Smooth muscle cell (in vitro differentiated cells): Measurements from ENCODE around the gene ACTN1. TPM values are rescaled to one million over a fixed set of nuclear protein-coding genes. Genes with fewer than 3 reads are reported as not detected.

ENCODE experiments used
- DNase-seq: peaks from one replicate; lab custom pipeline; 2025; ENCODE audit not compliant: unreplicated experiment; lab: John Stamatoyannopoulos, UW
- H2AFZ ChIP-seq: fragments of 200-600 bp; sonication (generic); 2 replicates; pipeline ENCODE4 v1.6.0; 2016; ENCODE audit warnings: antibody characterized with exemption, low read depth, mild to moderate bottlenecking
- H3F3A ChIP-seq: fragments of 200-600 bp; sonication (generic); 2 replicates; pipeline ENCODE4 v1.6.0; 2017; ENCODE audit warnings: antibody characterized with exemption, low read depth
- H3K27ac ChIP-seq: fragments of 200-600 bp; sonication (generic); 2 replicates; pipeline ENCODE4 v1.5.1; 2016; ENCODE audit warnings: low read depth, mild to moderate bottlenecking
- H3K27me3 ChIP-seq: fragments of 200-600 bp; sonication (generic); 2 replicates; pipeline ENCODE4 v1.6.1; 2016; ENCODE audit warnings: low read depth, mild to moderate bottlenecking
- H3K36me3 ChIP-seq: fragments of 200-600 bp; sonication (generic); 2 replicates; pipeline ENCODE4 v1.5.1; 2016; ENCODE audit warnings: low read depth
- H3K4me1 ChIP-seq: fragments of 200-600 bp; sonication (generic); 2 replicates; pipeline ENCODE4 v1.5.1; 2016; ENCODE audit warnings: low read depth
- H3K4me2 ChIP-seq: fragments of 200-600 bp; sonication (generic); 2 replicates; pipeline ENCODE4 v1.6.0; 2016; ENCODE audit warnings: mild to moderate bottlenecking
- H3K4me3 ChIP-seq: fragments of 200-600 bp; sonication (generic); 2 replicates; pipeline ENCODE4 v1.5.1; 2016; ENCODE audit warnings: mild to moderate bottlenecking
- H3K79me2 ChIP-seq: fragments of 200-600 bp; sonication (generic); 2 replicates; pipeline ENCODE4 v1.6.0; 2016; ENCODE audit warnings: low read depth, mild to moderate bottlenecking
- H3K9ac ChIP-seq: fragments of 200-600 bp; sonication (generic); 2 replicates; pipeline ENCODE4 v1.6.0; 2016; ENCODE audit warnings: low read depth
- H3K9me3 ChIP-seq: fragments of 200-600 bp; sonication (generic); replicated peaks from 2 replicates; pipeline ENCODE4 v1.5.1; 2016; ENCODE audit warnings: low read depth
- H4K20me1 ChIP-seq: fragments of 200-600 bp; sonication (generic); 2 replicates; pipeline ENCODE4 v1.6.0; 2016; ENCODE audit warnings: low read depth
- WGBS: methylation state at CpG from one replicate; pipeline ENCODE4 v1.1.7; 2016; ENCODE audit warnings: low lambda C conversion rate; 5-methylcytosine and 5-hydroxymethylcytosine counted together
- polyA plus RNA-seq: library from polyadenylated mRNA; unstranded; fragments of >200 nt; fragmentation: Nextera tagmentation; extraction: Ambion mirVana; gene quantifications from 2 replicates; pipeline ENCODE4 v1.2.1, GENCODE V29; 2016
- total RNA-seq: library from RNA; depleted of rRNA; stranded (reverse); fragments of >200 nt; gene quantifications from 2 replicates; pipeline ENCODE4 v1.2.3, GENCODE V29; 2014
- TF ChIP-seq, protein P1 (sequence below): fragments of 200-600 bp; sonication (generic); IDR thresholded peaks from 2 replicates; pipeline ENCODE4 v1.5.1; 2017; ENCODE audit warnings: borderline replicate concordance, mild to moderate bottlenecking, antibody characterized with exemption; ENCODE audit not compliant: insufficient read depth, poor library complexity, severe bottlenecking

Gene ACTN1
- total and polyA plus RNA-seq, 2 experiments from 2014 or later: 422 to 806 TPM

DNA sequence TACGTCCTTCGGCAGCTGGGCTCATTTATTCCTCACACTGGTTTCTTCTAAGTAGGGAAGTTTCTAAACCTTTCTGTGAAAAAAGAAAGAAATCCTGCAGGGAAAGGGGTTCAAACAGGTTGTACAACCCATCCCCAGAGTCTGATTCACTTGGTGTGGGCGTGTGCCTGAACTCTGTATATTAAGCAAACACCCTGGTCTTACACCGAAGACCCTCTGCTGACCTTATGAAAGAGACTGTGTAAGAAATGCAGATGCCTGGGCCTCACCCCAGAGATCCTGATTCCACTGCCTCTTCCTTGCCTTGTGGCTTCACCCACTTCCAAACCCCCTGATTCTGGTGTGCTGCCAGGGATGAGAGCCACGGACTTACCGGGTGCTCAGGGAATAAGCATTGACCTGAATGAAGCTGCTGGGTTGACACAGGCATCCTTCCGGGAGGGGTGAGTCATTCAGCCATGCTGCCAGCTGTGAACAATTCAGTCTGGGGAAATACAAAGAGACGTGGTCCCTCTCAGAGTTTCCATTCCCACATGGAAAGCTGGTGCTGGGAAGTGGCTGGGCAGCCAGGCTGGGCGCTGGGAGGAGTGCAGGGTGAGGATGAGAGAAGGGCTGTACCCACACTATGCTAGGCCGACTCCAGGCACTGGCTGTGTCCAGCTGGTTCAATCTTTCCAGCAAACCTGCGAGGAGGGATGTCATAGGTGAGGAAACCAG, 26.5 kb upstream of the ACTN1 start:
- H3K4me2 ChIP-seq: peak overlapping the region; percentile 54
- TF ChIP-seq, protein P1, sequence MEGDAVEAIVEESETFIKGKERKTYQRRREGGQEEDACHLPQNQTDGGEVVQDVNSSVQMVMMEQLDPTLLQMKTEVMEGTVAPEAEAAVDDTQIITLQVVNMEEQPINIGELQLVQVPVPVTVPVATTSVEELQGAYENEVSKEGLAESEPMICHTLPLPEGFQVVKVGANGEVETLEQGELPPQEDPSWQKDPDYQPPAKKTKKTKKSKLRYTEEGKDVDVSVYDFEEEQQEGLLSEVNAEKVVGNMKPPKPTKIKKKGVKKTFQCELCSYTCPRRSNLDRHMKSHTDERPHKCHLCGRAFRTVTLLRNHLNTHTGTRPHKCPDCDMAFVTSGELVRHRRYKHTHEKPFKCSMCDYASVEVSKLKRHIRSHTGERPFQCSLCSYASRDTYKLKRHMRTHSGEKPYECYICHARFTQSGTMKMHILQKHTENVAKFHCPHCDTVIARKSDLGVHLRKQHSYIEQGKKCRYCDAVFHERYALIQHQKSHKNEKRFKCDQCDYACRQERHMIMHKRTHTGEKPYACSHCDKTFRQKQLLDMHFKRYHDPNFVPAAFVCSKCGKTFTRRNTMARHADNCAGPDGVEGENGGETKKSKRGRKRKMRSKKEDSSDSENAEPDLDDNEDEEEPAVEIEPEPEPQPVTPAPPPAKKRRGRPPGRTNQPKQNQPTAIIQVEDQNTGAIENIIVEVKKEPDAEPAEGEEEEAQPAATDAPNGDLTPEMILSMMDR: no peak
- peaks cover 17% of the 10 kb centered on the region for H3K4me1 ChIP-seq
- no peak overlapping the region for H3K4me3 ChIP-seq
- peak overlapping the region; percentile 72 for H3K27ac ChIP-seq
- H4K20me1 ChIP-seq: no peaks in the 10 kb centered on the region
- H3K27me3 ChIP-seq: no peaks in the 10 kb centered on the region
- H3F3A ChIP-seq: peaks cover 14% of the 10 kb centered on the region
- no peak overlapping the region for H2AFZ ChIP-seq
- no peaks in the 10 kb centered on the region for H3K79me2 ChIP-seq
- H3K9ac ChIP-seq: peak overlapping the region; percentile 37
- peak; percentile 34 for DNase-seq
- WGBS: 31% methylated on average over 11 of the region's 11 CpGs
- H3K9me3 ChIP-seq: no peaks in the 10 kb centered on the region
- H3K36me3 ChIP-seq: no peaks in the 10 kb centered on the region

DNA sequence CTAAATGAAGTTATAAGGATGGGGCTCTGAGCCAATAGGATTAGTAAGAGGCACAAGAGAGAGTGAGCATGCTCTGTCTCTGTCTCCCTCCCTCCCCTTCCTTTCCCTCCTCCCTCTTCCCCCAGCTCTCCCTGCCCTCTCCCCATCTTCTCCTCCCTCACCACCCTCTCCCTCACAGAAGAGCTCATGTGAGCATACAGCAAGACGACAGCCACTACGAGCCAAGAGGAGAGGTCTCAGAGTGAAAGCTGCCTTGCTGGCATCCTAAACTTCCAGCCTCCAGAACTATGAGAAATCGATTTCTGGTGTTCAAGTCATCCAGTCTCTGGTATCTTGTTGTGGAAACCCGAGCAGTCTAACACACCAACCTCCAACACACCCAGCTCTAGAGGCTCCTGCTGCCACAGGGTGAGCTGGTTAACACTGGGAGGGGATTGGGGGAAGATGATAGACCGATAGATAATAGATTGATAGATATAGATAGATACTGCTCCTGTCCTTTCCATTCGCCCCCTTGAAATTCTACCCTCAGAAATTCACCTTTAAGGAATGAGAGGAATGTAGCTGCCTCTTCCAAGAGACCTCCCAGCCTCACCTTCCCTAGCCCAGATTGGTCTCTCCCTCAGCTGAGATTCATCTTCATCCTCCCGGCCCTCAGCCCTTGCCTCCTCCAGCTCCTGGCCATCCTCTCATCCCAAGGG, 25.8 kb upstream of the ACTN1 start:
- no peaks in the 10 kb centered on the region for H3K9me3 ChIP-seq
- peaks cover 17% of the 10 kb centered on the region for H3K4me1 ChIP-seq
- H3K9ac ChIP-seq: peak overlapping the region; percentile 23
- no peaks in the 10 kb centered on the region for H3K79me2 ChIP-seq
- H3K4me2 ChIP-seq: peak overlapping the region; percentile 54
- no peaks in the 10 kb centered on the region for H3K27me3 ChIP-seq
- WGBS: 52% methylated on average over 7 of the region's 7 CpGs
- DNase-seq: no peak
- peak overlapping the region; percentile 22 for H2AFZ ChIP-seq
- H3K36me3 ChIP-seq: no peaks in the 10 kb centered on the region
- H3K27ac ChIP-seq: peak overlapping the region; percentile 72
- no peaks in the 10 kb centered on the region for H4K20me1 ChIP-seq
- H3F3A ChIP-seq: peaks cover 14% of the 10 kb centered on the region
- TF ChIP-seq, protein P1: no peak
- H3K4me3 ChIP-seq: no peak overlapping the region

DNA sequence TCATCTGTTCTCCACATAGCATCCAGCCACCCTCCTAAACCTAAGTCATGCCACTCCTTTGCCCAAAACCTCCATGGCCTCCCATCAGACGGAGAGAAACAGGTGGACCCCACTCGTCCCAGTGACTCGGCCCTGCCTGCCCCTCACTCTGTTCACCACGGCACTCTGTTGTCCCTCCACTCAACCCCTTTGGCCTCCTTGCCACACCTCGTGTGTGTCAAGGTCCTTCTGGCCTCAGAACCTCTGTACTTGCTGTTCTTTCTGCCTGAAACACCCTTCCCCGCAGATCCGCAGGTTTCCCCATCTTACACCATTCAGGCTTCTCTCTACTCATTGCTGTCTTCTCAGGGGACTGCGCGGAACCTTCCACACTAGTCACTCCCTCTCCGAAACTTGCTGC, 24.5 kb upstream of the ACTN1 start:
- Histone ChIP-seq H3K27ac (no peak overlapping the region), H3K4me2 (no peak overlapping the region), H3K36me3 (no peaks in the 10 kb centered on the region), H3K79me2 (no peaks in the 10 kb centered on the region), H3K9me3 (no peaks in the 10 kb centered on the region), H3K4me1 (peaks cover 14% of the 10 kb centered on the region), H3K9ac (no peak overlapping the region), H3K27me3 (no peaks in the 10 kb centered on the region), H3F3A (peaks cover 14% of the 10 kb centered on the region), H3K4me3 (no peak overlapping the region), H4K20me1 (no peaks in the 10 kb centered on the region), H2AFZ (no peak overlapping the region)
- TF ChIP-seq, protein P1: no peak
- no peak for DNase-seq
- WGBS: 87% methylated on average over 10 of the region's 10 CpGs
